ENCODE measurements around the gene SYT5. TPM values are rescaled to one million over a fixed set of nuclear protein-coding genes. Genes with fewer than 3 reads are reported as not detected.

Gene SYT5
- total and polyA plus RNA-seq, 12 donors = under 0.01 to 1.1 TPM; not detected in 10

GRCh38 chr19:55137915-55138314 lies 42.2 kb downstream of the SYT5 start:
- no peak for TF ChIP-seq CTCF (IDR thresholded peaks at IDR 0.05)
- Histone ChIP-seq H3K4me3 (no peak overlapping the region), H3K27ac (no peak overlapping the region), H3K27me3 (peaks cover 0 to 63% (median 55%) of the 10 kb centered on the region in 7 donors), H3K4me1 (peaks cover 0 to 12% (median 0%) of the 10 kb centered on the region in 9 donors), H3K9me3 (no peaks in the 10 kb centered on the region), H3K36me3 (peaks cover 0 to 64% (median 0%) of the 10 kb centered on the region in 9 donors)
- no peak for ATAC-seq
- WGBS, 2 donors = 57 to 61% methylated on average over 9 of the region's 9 CpGs
- intact Hi-C loops (cut with DNase I) = loop anchor here in 1 of 10 donors (10.0 kb wide), 1 partner anchor 317 kb away; no protein-coding TSS in a partner anchor
- no peak for DNase-seq

- no peaks in the 10 kb centered on the region for H3K9me3 ChIP-seq
- H3K27ac ChIP-seq = no peak overlapping the region
- peaks cover 0 to 59% (median 0%) of the 10 kb centered on the region in 9 donors for H3K36me3 ChIP-seq
- intact Hi-C loops (cut with DNase I) = loop anchor here in 1 of 10 donors (10.0 kb wide), 1 partner anchor 318 kb away; no protein-coding TSS in a partner anchor
- DNase-seq (no peak), ATAC-seq (no peak)
- H3K4me1 ChIP-seq = peaks cover 0 to 7% (median 0%) of the 10 kb centered on the region in 9 donors
- H3K27me3 ChIP-seq = peaks cover 0 to 53% (median 41%) of the 10 kb centered on the region in 7 donors
- H3K4me3 ChIP-seq = no peak overlapping the region
- 71 to 72% methylated on average over 17 of the region's 17 CpGs for WGBS, 2 donors
- no peak for TF ChIP-seq CTCF (IDR thresholded peaks at IDR 0.05)
These were observed 43.5 kb downstream of the SYT5 start for GRCh38 chr19:55136399-55137102.

- H3K36me3 ChIP-seq = peaks cover 0 to 45% (median 0%) of the 10 kb centered on the region in 9 donors
- H3K27ac ChIP-seq = no peak overlapping the region
- H3K4me1 ChIP-seq = no peaks in the 10 kb centered on the region
- DNase-seq = no peak
- no peaks in the 10 kb centered on the region for H3K9me3 ChIP-seq
- no peak overlapping the region for H3K4me3 ChIP-seq
- WGBS, 2 donors = 13 to 50% methylated on average over 1 to 2 of the region's 3 CpGs
- ATAC-seq = no peak
- intact Hi-C loops (cut with DNase I) = loop anchor here in 1 of 10 donors (10.0 kb wide), 1 partner anchor 320 kb away; no protein-coding TSS in a partner anchor
- no peak for TF ChIP-seq CTCF (IDR thresholded peaks at IDR 0.05)
- H3K27me3 ChIP-seq = peaks cover 0 to 43% (median 28%) of the 10 kb centered on the region in 7 donors
These were observed 45.4 kb downstream of the SYT5 start for GRCh38 chr19:55134736-55135135.

GRCh38 chr19:55133639-55134444 lies 46.2 kb downstream of the SYT5 start:
- peak in 1 of 8 donors; percentile 23 for ATAC-seq
- no peak for TF ChIP-seq CTCF (IDR thresholded peaks at IDR 0.05)
- no peaks in the 10 kb centered on the region for H3K4me1 ChIP-seq
- intact Hi-C loops (cut with DNase I) = loop anchor here in 1 of 10 donors (10.0 kb wide), 1 partner anchor 321 kb away; no protein-coding TSS in a partner anchor
- WGBS, 2 donors = 72 to 78% methylated on average over 25 of the region's 25 CpGs
- peaks cover 0 to 35% (median 24%) of the 10 kb centered on the region in 7 donors for H3K27me3 ChIP-seq
- H3K4me3 ChIP-seq = no peak overlapping the region
- H3K9me3 ChIP-seq = no peaks in the 10 kb centered on the region
- H3K36me3 ChIP-seq = peaks cover 0 to 40% (median 0%) of the 10 kb centered on the region in 9 donors
- no peak overlapping the region for H3K27ac ChIP-seq
- DNase-seq = no peak
